K562 (cell line): ENCODE measurements around the gene PHEX.

ENCODE experiments used
- ARHGAP35 ChIP-seq: fragments of 450-650 bp; IDR thresholded peaks from 2 replicates; pipeline ENCODE4 v1.6.1; 2018; ENCODE audit not compliant: partially characterized antibody
- ATF3 ChIP-seq, 2 experiments: fragments of 450-650 bp in 1 of 2; sonication (generic) in 1 of 2; formaldehyde crosslinking in 1 of 2; IDR thresholded peaks in 1 of 2; conservative IDR thresholded peaks in 1 of 2; 2 replicates each; pipeline versions ENCODE4 v1.6.1 to v1.8.1; 2016 to 2023; ENCODE audit warnings: mild to moderate bottlenecking in 2 of 2, moderate library complexity in 2 of 2, inconsistent platforms in 1 of 2, missing genetic modification reagents in 1 of 2
- BRF2 ChIP-seq: IDR thresholded peaks from 3 replicates; pipeline ENCODE4 v1.6.1; 2011; ENCODE audit warnings: borderline replicate concordance, mild to moderate bottlenecking; ENCODE audit not compliant: insufficient read length, insufficient read depth
- CTCF ChIP-seq, 3 experiments: IDR thresholded peaks in 2 of 3; conservative IDR thresholded peaks in 1 of 3; 2 replicates each; pipeline ENCODE4 v1.5.1; 2011 to 2012; ENCODE audit warnings: low read length in 3 of 3, mild to moderate bottlenecking in 3 of 3, control low read depth in 2 of 3, improper control_type of control experiment in 1 of 3, inconsistent platforms in 1 of 3, low read depth in 1 of 3, mixed read lengths in 1 of 3, moderate library complexity in 1 of 3; ENCODE audit not compliant: insufficient read depth in 2 of 3
- EP300 ChIP-seq: IDR thresholded peaks from 2 replicates; pipeline ENCODE4 v1.6.1; 2012; ENCODE audit warnings: low read length, improper control_type of control experiment
- KAT7 ChIP-seq: sonication (generic); formaldehyde crosslinking; IDR thresholded peaks from 2 replicates; pipeline ENCODE4 v1.8.0; 2022; ENCODE audit warnings: missing genetic modification reagents, mild to moderate bottlenecking, borderline replicate concordance
- MAFF ChIP-seq: IDR thresholded peaks from 2 replicates; pipeline ENCODE4 v1.6.1; 2012; ENCODE audit warnings: low read length, improper control_type of control experiment
- POLR2A ChIP-seq: fragments of 450-650 bp; conservative IDR thresholded peaks from 2 replicates; pipeline ENCODE4 v1.6.1; 2016
- SREBF2 ChIP-seq: sonication (generic); formaldehyde crosslinking; IDR thresholded peaks from 2 replicates; pipeline ENCODE4 v1.4.0; 2020; ENCODE audit warnings: mild to moderate bottlenecking, missing genetic modification reagents

DNA sequence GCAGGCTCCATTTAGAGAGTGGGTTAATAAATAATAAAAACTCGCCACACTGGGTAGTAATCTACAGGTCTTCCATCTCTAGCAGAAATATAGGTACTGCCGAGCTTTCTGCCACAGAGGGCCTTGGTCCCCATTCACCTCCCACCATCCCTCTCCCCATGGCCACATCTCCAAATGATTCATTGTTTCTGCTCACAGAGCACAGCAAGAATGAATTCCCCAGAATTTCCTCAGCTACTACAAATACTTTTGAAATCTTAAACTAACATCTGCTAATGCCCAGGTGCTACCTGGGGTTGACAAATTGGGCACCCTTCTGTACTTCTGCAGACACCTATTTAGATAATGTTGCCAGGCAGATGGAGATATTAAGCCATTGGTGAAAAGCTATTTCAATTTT is 5.1 kb downstream of the PHEX start:
- no peak for TF ChIP-seq SREBF2
- no peak for TF ChIP-seq EP300
- no peak for TF ChIP-seq CTCF (IDR thresholded peaks at IDR 0.05 in 2 of 3, conservative IDR thresholded peaks at IDR 0.05 in 1 of 3; ENCODE audit: insufficient read depth in 2 of 3, low read depth in 1 of 3, low read length in 3 of 3)
- no peak for TF ChIP-seq MAFF
- TF ChIP-seq ATF3 (IDR thresholded peaks at IDR 0.05) = no peak
- no peak for TF ChIP-seq ATF3 (CRISPR knock-in tag; conservative IDR thresholded peaks at IDR 0.05)
- no peak for TF ChIP-seq KAT7 (CRISPR knock-in tag)
- TF ChIP-seq POLR2A = no peak
- TF ChIP-seq ARHGAP35 = no peak
- TF ChIP-seq BRF2 = no peak
